A673 (cell line): ENCODE data around the gene GOLGA8H.

ENCODE experiments used
- CTCF ChIP-seq: fragments of 300-800, 200-600 bp; sonication (generic); conservative IDR thresholded peaks from 2 replicates; pipeline ENCODE4 v1.5.1; 2017; ENCODE audit warnings: low read depth, mild to moderate bottlenecking, antibody characterized with exemption, low read length, moderate library complexity, mixed read lengths
- EZH2 ChIP-seq: fragments of 200-600 bp; sonication (generic); IDR thresholded peaks from 2 replicates; pipeline ENCODE4 v1.6.1; 2017; ENCODE audit warnings: borderline replicate concordance, low read depth, mild to moderate bottlenecking, mixed read lengths, antibody characterized with exemption, low read length; ENCODE audit not compliant: poor library complexity, severe bottlenecking

GRCh38 chr15:30650012-30650929, 46.4 kb downstream of the GOLGA8H start:
- no peak for TF ChIP-seq EZH2
- no peak for TF ChIP-seq CTCF
